Activated CD4-positive, alpha-beta memory T cell treated with anti-CD3 and anti-CD28 coated beads for 36 hours (primary cell): Measurements from ENCODE around the gene FASTK. TPM values are rescaled to one million over a fixed set of nuclear protein-coding genes. Genes with fewer than 3 reads are reported as not detected.

Source experiments
- CTCF ChIA-PET: fragments of 350-600 bp; sonication (Branson Sonifier 250); formaldehyde crosslinking; loops from one replicate; lab custom pipeline; 2021; ENCODE audit warnings: antibody characterized with exemption, inconsistent platforms; lab: Charles Lee
- POLR2A ChIA-PET: fragments of 350-600 bp; sonication (Branson Sonifier 250); formaldehyde crosslinking; loops from one replicate; lab custom pipeline; 2021; ENCODE audit warnings: antibody characterized with exemption; lab: Charles Lee
- DNase-seq: peaks from one replicate; pipeline ENCODE4 v3.0.0-alpha.2; 2020
- H3K27ac Mint-ChIP-seq: one replicate; pipeline ENCODE4 v1.8.0; 2021; ENCODE audit warnings: mixed read lengths
- H3K27me3 Mint-ChIP-seq: one replicate; pipeline ENCODE4 v1.8.0; 2021; ENCODE audit warnings: mixed read lengths
- H3K36me3 Mint-ChIP-seq: one replicate; pipeline ENCODE4 v1.8.0; 2021; ENCODE audit warnings: mixed read lengths
- H3K4me1 Mint-ChIP-seq: one replicate; pipeline ENCODE4 v1.8.0; 2021; ENCODE audit warnings: low read depth, mixed read lengths
- H3K4me3 Mint-ChIP-seq: one replicate; pipeline ENCODE4 v1.8.0; 2021; ENCODE audit warnings: mild to moderate bottlenecking, mixed read lengths
- H3K9me3 Mint-ChIP-seq: one replicate; pipeline ENCODE4 v1.8.0; 2021; ENCODE audit warnings: mixed read lengths
- intact Hi-C: fragments of 100-400 bp; cut with micrococcal nuclease; formaldehyde crosslinking; loops from one replicate; pipeline ENCODE4 v1.15.1; 2023
- total RNA-seq, 2 experiments: library from RNA; stranded (reverse); gene quantifications; one replicate each; pipeline ENCODE4 v1.2.3, GENCODE V29; 2021

FASTK gene
- total RNA-seq, 2 experiments from 2014 or later = 56.8 to 57.4 TPM

DNA sequence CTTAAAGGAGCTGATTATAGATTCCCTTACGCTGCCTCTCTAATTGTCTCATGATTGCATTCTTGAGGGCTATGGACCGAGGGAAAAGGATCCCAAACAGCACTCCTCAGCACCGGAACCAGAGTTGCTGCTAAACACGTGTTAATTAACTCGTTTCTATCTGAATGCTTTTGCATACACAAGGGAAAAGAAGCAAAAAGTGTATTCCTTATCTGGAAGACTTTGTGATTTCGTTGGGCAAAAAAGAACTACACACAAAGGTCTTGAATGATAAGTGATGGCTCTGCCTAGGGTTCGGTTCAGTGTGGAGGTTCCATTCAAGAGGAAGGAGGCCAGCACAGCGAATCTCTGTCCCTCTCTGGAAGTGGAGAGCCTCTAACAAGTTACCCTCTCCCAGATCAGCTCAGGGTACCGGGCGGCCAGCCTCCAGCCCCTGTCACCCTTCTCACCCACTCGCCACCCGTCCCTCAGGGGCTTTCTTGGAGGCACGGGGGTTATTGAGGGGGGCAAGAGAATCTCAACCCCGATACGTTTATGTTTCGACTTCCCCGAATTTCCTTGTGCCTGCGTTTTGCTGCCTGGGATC lies 21.7 kb downstream of the FASTK start:
- POLR2A ChIA-PET = interaction anchor here (1.0 to 2.1 kb wide), 2 partner anchors 24 to 48 kb away, joined by 3 to 5 read pairs; partner anchors contain the start of gene TMUB1
- peaks cover 25% of the 10 kb centered on the region for H3K4me1 Mint-ChIP-seq
- no peaks in the 10 kb centered on the region for H3K9me3 Mint-ChIP-seq
- no peaks in the 10 kb centered on the region for H3K27me3 Mint-ChIP-seq
- CTCF ChIA-PET = interaction anchor here (1.0 to 1.9 kb wide), 3 partner anchors 8 to 31 kb away, joined by 3 to 10 read pairs (median 5); partner anchors contain the start of gene ABCB8
- peak overlapping the region; percentile 89 for H3K27ac Mint-ChIP-seq
- H3K36me3 Mint-ChIP-seq = no peaks in the 10 kb centered on the region
- peak overlapping the region; percentile 89 for H3K4me3 Mint-ChIP-seq
- intact Hi-C loops = loop anchor here (1.0 to 10.0 kb wide), 5 partner anchors 20 to 296 kb away; partner anchors contain the start of genes ABCB8, ABCF2 and FASTK
- DNase-seq = peak; percentile 44

DNA sequence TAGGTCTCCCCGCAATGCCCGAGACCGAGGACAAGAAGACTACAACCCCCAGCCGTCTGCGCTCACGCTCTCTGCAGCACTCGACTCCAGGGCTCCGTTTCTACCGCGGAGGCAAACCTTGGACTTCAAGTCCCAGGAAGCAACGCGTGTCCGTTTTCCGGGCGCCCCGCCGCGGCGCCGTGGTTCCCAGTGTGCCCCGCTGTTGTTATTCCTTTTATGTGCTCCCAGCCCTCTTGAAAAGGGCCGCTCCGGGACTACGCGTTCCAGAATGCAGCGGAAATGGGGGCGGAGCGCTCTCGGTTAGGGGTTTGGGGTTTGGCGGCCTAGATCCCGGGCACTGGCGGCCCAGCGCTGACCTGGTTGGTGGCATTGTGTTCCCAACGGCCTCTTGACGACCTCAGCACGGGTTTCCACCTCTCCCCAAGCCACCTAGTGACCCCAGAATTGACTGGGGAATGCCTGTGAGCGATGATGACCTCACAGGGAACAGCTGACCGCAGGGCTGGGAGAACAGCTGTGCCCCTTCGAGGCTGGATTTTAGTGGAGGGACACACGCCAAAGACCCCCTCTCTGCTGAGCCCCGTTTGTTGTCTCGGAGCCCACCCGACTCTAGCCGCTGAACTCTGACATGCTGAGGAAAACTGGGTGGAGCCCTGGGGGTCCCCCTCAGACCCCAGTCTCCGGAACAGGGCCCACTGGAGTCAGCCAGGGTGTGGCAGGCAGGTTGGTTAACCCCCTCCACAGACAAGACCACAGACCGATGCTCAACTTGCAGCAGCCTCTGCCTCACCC lies 22.4 kb downstream of the FASTK start:
- no peaks in the 10 kb centered on the region for H3K9me3 Mint-ChIP-seq
- H3K36me3 Mint-ChIP-seq = no peaks in the 10 kb centered on the region
- ChIA-PET POLR2A (interaction anchor here (0.5 to 2.1 kb wide), 3 partner anchors 25 to 169 kb away, joined by 3 to 5 read pairs (median 3); partner anchors contain the start of genes ABCF2 and TMUB1), CTCF (interaction anchor here (1.0 to 1.2 kb wide), 2 partner anchors 27 to 30 kb away, joined by 3 to 10 read pairs; partner anchors contain the start of gene ABCB8)
- no peaks in the 10 kb centered on the region for H3K27me3 Mint-ChIP-seq
- DNase-seq = peak; percentile 98
- intact Hi-C loops = loop anchor here (1.0 to 10.0 kb wide), 5 partner anchors 19 to 297 kb away; partner anchors contain the start of genes ABCB8, ABCF2 and FASTK
- peak overlapping the region; percentile 89 for H3K27ac Mint-ChIP-seq
- peaks cover 25% of the 10 kb centered on the region for H3K4me1 Mint-ChIP-seq
- peak overlapping the region; percentile 89 for H3K4me3 Mint-ChIP-seq

DNA sequence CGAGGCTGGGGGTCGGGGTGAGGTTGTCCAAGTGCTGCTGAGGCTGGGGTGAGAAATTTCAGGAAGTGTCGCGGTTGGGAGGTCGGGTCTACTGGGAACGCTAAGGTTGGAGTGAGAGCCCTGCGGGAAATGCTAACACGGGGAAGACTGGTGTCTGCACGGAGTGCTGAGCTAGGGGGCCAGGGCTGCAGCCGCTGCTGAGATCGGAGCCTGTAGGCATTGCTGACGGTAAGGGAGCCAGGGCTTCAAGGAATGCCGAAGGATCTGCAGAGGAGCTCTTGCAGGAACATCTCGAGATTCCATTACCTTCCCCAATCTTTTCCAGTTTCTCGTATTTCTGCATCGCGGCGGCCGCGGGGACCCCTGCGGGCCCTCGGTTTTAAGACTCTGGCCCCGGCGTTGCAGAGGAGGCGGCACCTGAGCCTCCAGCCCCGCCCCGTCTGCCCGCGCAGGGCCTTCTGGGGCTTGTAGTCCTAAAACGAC lies 23.1 kb downstream of the FASTK start, which contains the start of gene CDK5:
Gene CDK5, minus strand, starts transcription at position 392 of the 483 bp plus-strand sequence. Its CDS starts 49 bp downstream, at position 343.
- CTCF ChIA-PET = no interaction called here
- intact Hi-C loops = loop anchor here (10.0 kb wide), 1 partner anchor 297 kb away; no protein-coding TSS in a partner anchor
- POLR2A ChIA-PET = interaction anchor here (0.5 to 1.0 kb wide), 2 partner anchors 26 to 170 kb away, joined by 3 read pairs; partner anchors contain the start of genes ABCF2 and TMUB1
- peak within 1 kb of the TSS; percentile 89 for H3K4me3 Mint-ChIP-seq
- H3K27me3 Mint-ChIP-seq = no peaks in the 10 kb centered on the region
- H3K36me3 Mint-ChIP-seq = peaks cover 1% of the 10 kb centered on the region
- H3K27ac Mint-ChIP-seq = peak within 1 kb of the TSS; percentile 89
- peaks cover 26% of the 10 kb centered on the region for H3K4me1 Mint-ChIP-seq
- no peaks in the 10 kb centered on the region for H3K9me3 Mint-ChIP-seq
- DNase-seq = no peak

DNA sequence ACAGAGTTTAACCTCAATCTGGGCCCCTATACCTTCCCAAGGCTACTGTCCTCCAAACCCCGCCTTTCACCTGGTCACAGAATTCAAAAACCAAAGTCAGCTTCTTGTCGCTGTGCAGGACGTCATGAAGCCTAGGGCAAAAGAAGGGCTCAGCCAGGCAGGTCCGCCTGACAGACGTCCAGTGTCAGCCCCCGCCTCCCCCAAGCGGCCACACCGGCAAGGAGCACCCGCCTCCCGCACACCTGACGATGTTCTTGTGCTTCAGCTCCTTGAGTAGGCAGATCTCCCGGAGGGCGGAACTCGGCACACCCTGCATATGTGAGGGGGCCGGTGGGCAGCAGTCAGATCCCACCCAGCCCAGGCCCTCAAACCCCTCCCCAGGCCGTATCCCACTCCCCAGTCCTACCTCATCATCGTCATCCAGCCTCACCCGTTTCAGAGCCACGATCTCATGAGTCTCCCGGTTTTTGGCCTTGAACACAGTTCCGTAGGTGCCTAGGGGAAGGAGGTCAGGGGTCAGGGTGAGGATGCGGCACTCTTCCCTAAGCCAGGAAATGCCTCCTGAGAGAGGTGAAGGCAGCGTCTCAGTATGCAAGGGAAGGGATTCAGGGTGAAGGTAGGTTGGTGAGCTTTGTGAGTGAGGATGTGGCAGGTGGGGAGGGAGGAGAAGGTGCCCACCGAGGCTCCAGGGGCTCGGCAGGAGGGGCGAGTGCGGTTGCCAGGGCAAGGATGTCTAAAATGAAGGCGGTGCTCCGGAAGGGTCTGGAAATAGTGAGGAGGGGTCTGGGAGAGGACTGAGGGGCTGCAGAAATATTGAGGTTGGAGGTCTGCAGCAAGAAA lies 23.7 kb downstream of the FASTK start:
- Mint-ChIP-seq H3K9me3 (no peaks in the 10 kb centered on the region), H3K27me3 (no peaks in the 10 kb centered on the region), H3K36me3 (peaks cover 2% of the 10 kb centered on the region), H3K4me1 (peaks cover 27% of the 10 kb centered on the region), H3K4me3 (peak overlapping the region; percentile 89), H3K27ac (no peak overlapping the region)
- intact Hi-C loops = loop anchor here (10.0 kb wide), 1 partner anchor 298 kb away; no protein-coding TSS in a partner anchor
- CTCF ChIA-PET = interaction anchor here (1.4 kb wide), 1 partner anchor 38 kb away, joined by 4 read pairs; no protein-coding TSS in a partner anchor
- POLR2A ChIA-PET = no interaction called here
- DNase-seq = no peak

DNA sequence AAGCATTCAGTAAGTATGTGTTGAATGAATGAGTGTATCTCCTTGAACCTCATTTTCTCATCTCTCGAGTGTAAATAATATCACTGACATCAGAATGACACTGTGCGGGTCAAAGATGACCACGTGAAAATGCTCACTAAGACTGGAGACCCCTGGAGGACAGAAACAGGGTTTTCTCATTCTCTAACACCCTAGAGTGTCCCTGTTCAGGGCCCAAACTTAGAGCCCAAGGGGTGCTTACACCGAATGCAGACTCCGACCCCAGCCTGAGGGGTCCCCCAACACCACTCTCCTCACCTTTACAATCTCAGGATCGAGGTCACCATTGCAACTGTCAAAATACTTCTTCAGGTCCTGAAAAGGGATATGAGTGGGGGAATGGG lies 24.3 kb downstream of the FASTK start:
- H3K4me1 Mint-ChIP-seq = peaks cover 25% of the 10 kb centered on the region
- H3K9me3 Mint-ChIP-seq = no peaks in the 10 kb centered on the region
- intact Hi-C loops = loop anchor here (10.0 kb wide), 1 partner anchor 299 kb away; no protein-coding TSS in a partner anchor
- ChIA-PET CTCF (interaction anchor here (1.4 kb wide), 1 partner anchor 38 kb away, joined by 4 read pairs; no protein-coding TSS in a partner anchor), POLR2A (no interaction called here)
- no peak overlapping the region for H3K27ac Mint-ChIP-seq
- H3K27me3 Mint-ChIP-seq = no peaks in the 10 kb centered on the region
- DNase-seq = no peak
- peak overlapping the region; percentile 89 for H3K4me3 Mint-ChIP-seq
- peaks cover 2% of the 10 kb centered on the region for H3K36me3 Mint-ChIP-seq

DNA sequence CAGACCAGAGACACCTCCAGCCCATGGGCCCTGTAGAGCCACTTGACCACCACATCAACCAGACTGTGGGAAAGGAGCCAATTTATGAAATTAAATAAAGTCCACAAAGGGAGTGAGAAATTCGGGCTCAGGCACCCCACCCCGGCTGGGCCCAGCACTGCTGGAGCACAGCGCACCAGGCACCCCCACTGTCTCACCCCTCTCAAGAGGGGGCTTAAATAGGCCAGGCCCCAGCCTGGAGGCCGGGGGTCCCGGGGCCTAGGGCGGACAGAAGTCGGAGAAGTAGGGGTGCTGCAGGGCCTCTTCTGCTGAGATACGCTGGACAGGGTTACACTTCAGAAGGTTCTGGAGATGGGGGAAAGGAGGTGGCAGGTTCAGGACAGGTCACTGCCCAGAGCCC lies 26.9 kb downstream of the FASTK start:
- DNase-seq = no peak
- H3K4me1 Mint-ChIP-seq = peaks cover 18% of the 10 kb centered on the region
- CTCF ChIA-PET = no interaction called here
- intact Hi-C loops = loop anchor here (10.0 kb wide), 1 partner anchor 301 kb away; no protein-coding TSS in a partner anchor
- peaks cover 2% of the 10 kb centered on the region for H3K36me3 Mint-ChIP-seq
- H3K27me3 Mint-ChIP-seq = no peaks in the 10 kb centered on the region
- POLR2A ChIA-PET = no interaction called here
- H3K4me3 Mint-ChIP-seq = no peak overlapping the region
- no peaks in the 10 kb centered on the region for H3K9me3 Mint-ChIP-seq
- H3K27ac Mint-ChIP-seq = no peak overlapping the region

DNA sequence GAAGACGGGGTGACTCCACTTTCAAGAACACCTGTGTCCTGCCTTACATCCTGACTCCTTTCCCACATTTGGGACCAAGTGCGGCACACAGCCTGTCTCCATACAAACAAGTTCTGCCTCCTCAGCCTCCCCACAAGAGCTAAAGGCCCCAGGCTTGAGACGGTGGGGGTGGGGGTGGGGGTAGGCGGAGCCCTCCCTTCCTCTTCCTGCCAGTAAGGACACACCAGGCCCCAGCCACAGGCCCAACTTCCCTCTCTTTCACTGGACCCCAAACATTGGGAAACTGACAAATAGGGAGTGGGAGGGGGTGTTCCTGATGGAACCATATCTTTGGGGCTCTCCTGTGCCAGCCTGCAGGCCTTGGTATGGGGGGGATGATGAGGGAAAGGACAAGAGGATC lies 27.5 kb downstream of the FASTK start:
- POLR2A ChIA-PET = no interaction called here
- Mint-ChIP-seq H3K4me1 (peaks cover 15% of the 10 kb centered on the region), H3K36me3 (peaks cover 2% of the 10 kb centered on the region), H3K27me3 (no peaks in the 10 kb centered on the region), H3K4me3 (no peak overlapping the region), H3K9me3 (no peaks in the 10 kb centered on the region), H3K27ac (no peak overlapping the region)
- intact Hi-C loops = loop anchor here (10.0 kb wide), 1 partner anchor 302 kb away; no protein-coding TSS in a partner anchor
- DNase-seq = no peak
- CTCF ChIA-PET = no interaction called here

DNA sequence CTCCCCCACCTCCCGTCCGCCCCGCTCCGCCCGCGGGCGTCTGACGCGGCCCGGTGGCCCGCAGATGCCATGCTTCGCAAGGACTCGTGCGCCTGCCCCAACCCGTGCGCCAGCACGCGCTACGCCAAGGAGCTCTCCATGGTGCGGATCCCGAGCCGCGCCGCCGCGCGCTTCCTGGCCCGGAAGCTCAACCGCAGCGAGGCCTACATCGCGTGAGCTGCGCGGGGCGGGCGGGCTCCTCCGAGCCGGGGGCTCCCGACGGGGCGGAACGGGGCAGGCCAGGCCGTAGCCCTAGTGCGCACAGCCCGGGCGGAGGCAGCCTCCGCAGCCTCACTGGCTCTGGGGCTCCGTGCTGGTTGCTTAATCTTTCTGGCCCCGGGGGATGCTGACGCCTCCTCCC lies 29.5 kb downstream of the FASTK start:
- POLR2A ChIA-PET = no interaction called here
- H3K4me3 Mint-ChIP-seq = no peak overlapping the region

DNA sequence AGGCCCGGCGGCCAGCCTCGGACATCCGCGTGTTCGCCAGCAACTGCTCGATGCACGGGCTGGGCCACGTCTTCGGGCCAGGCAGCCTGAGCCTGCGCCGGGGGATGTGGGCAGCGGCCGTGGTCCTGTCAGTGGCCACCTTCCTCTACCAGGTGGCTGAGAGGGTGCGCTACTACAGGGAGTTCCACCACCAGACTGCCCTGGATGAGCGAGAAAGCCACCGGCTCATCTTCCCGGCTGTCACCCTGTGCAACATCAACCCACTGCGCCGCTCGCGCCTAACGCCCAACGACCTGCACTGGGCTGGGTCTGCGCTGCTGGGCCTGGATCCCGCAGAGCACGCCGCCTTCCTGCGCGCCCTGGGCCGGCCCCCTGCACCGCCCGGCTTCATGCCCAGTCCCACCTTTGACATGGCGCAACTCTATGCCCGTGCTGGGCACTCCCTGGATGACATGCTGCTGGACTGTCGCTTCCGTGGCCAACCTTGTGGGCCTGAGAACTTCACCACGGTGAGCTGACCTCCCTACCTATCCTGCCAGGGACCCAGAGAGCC lies 31.6 kb downstream of the FASTK start:
- POLR2A ChIA-PET = no interaction called here
- no peaks in the 10 kb centered on the region for H3K27me3 Mint-ChIP-seq
- no peaks in the 10 kb centered on the region for H3K9me3 Mint-ChIP-seq
- peaks cover 5% of the 10 kb centered on the region for H3K4me1 Mint-ChIP-seq
- intact Hi-C loops = no loop called here
- DNase-seq = no peak
- CTCF ChIA-PET = no interaction called here
- no peak overlapping the region for H3K4me3 Mint-ChIP-seq
- H3K27ac Mint-ChIP-seq = no peak overlapping the region
- peaks cover 7% of the 10 kb centered on the region for H3K36me3 Mint-ChIP-seq

More for the DNA sequence above, 29.5 kb downstream of the FASTK start:
- Mint-ChIP-seq H3K9me3 (no peaks in the 10 kb centered on the region), H3K27ac (no peak overlapping the region), H3K36me3 (peaks cover 2% of the 10 kb centered on the region), H3K4me1 (peaks cover 5% of the 10 kb centered on the region), H3K27me3 (no peaks in the 10 kb centered on the region)
- intact Hi-C loops = loop anchor here (10.0 kb wide), 1 partner anchor 304 kb away; no protein-coding TSS in a partner anchor
- CTCF ChIA-PET = interaction anchor here (1.0 to 1.6 kb wide), 3 partner anchors 9 to 33 kb away, joined by 3 to 5 read pairs (median 5); partner anchors contain the start of genes ABCB8 and SLC4A2
- peak; percentile 73 for DNase-seq

DNA sequence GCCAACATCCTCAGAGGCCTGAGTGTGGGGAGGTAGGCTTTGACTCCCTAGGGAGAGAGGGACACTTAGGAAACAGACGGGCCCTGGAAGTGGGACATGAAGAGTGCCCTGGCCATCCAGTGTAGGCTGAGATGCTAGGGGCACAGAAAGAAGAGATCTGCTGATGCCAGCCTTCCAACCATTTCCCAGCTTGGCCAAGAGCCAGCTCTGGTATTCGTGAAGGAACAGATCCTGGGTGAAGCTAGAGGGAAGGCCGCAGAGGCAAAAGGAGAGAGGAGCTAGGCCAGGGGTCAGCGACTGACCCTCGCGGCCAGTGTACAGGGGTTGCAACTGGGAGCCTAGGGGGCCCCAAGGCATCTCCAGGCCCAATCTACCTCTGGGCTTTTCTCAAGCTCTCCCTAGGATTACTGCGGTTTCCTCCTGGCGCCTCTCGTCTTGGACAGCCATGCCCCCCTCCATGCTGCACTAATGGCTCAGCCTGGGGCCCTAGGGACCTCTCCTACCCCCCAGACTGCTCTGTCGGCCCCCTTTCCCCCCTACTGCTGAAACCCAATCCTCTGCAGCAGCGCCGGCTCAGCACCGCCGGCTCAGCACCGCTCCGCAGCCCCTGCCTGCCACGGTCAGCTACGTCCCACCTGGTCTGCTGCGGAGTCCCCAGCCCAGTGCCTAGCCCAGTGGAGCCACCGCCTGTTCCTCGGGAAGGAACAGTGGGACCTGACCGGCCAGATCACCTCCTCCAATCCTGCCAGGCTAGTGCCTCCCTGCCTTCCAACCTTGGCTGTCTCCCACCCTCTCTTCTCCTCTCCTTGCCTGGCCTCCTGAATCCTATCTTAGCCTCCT lies 32.4 kb downstream of the FASTK start, which contains the start of gene ASIC3:
Gene ASIC3, plus strand, starts transcription at position 556 of the 840 bp plus-strand sequence. CDS start 355 bp downstream, outside the sequence.
- ChIA-PET POLR2A (interaction anchor here (0.9 kb wide), 1 partner anchor 9 kb away, joined by 3 read pairs; no protein-coding TSS in a partner anchor), CTCF (no interaction called here)
- no peak within 1 kb of the TSS for H3K4me3 Mint-ChIP-seq
- DNase-seq = no peak
- H3K4me1 Mint-ChIP-seq = peaks cover 5% of the 10 kb centered on the region
- no peaks in the 10 kb centered on the region for H3K27me3 Mint-ChIP-seq
- intact Hi-C loops = no loop called here
- peaks cover 7% of the 10 kb centered on the region for H3K36me3 Mint-ChIP-seq
- no peak within 1 kb of the TSS for H3K27ac Mint-ChIP-seq
- H3K9me3 Mint-ChIP-seq = no peaks in the 10 kb centered on the region
